Right lung (tissue), 5 donors: Measurements from ENCODE around the gene PPP1R9A. TPM values are rescaled to one million over a fixed set of nuclear protein-coding genes. Genes with fewer than 3 reads are reported as not detected.
"Not testable (repeated sequence)": the region's sequence is repeated elsewhere in the genome, so short reads cannot be mapped to it uniquely, and the experiment has no call there.

Source experiments
- DNase-seq, 2 donors: peaks; one replicate each; pipeline ENCODE4 v3.0.0-alpha.2; 2013
- polyA plus RNA-seq, 5 donors: library from polyadenylated mRNA; unstranded; fragments of 120-200 nt; gene quantifications; one replicate each; pipeline versions ENCODE4 v1.2.1 to v1.2.3, GENCODE V29; 2013; ENCODE audit warnings: inconsistent platforms in 1 of 5, low replicate concordance in 1 of 5; ENCODE audit not compliant: insufficient read length in 5 of 5, insufficient read depth in 1 of 5

Gene PPP1R9A
- polyA plus RNA-seq, 5 donors = 12.9 to 24.7 (median 21.9) TPM

- DNase-seq = no peak
These were observed 66.5 kb downstream of the PPP1R9A start for GRCh38 chr7:94973844-94974243.

DNA sequence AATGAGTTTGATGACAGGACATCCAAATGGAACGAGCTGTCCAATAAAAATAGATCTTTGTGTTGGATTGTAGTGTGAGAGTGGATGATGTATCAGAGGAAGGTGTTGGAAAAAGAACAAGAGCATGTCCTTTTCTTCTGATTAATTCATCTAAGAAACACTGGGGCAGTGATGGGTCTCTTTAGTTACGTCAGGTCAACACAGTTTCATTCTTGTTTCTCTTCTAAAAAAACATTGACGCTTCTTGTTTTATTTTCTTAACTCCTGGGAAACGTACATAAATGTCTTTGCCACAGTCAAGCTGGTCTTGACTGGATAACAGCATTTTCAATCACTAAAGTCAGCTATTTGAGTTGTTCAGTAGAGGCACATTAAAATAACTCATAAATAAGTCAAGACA lies 67.0 kb downstream of the PPP1R9A start:
- DNase-seq = no peak

- peak; percentile 29 to 32 for DNase-seq
These were observed 67.9 kb downstream of the PPP1R9A start for GRCh38 chr7:94975336-94975735.

DNA sequence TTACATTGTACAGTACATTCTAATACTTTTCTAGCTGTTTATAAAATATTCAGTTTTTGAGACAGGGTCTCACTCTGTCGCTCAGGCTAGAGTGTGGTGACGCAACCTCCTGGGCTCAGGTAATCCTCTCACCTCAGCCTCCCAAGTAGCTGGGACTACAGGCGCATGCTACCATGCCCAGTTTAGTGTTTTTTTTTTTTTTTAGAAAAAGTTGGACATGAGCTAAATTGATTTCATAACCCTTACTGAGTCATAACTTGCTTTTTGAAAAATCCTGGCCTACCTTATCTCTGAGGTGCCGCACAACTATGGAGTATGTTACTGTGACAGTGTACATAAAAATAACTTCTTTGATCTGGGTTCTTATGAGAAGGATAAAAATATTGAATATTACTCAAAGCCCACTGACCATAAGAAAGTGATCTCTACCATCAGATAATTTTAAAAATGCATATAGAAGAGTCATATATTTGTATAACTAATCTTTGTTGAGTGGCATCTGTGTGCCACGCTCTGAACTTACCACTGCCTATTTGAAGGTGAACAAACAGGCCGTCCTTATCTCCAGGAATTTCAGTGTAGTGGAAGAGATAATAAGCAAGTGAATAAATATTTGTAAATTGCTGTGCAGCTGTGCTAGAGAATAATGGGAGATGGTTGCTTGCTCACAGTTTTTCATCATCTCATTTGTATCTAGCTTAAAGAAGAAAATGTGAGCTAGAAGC lies 73.2 kb downstream of the PPP1R9A start:
- DNase-seq = no peak

GRCh38 chr7:94995921-94996320 lies 88.5 kb downstream of the PPP1R9A start:
- no peak for DNase-seq

GRCh38 chr7:94996369-94996768 lies 89.0 kb downstream of the PPP1R9A start:
- no peak for DNase-seq

DNA sequence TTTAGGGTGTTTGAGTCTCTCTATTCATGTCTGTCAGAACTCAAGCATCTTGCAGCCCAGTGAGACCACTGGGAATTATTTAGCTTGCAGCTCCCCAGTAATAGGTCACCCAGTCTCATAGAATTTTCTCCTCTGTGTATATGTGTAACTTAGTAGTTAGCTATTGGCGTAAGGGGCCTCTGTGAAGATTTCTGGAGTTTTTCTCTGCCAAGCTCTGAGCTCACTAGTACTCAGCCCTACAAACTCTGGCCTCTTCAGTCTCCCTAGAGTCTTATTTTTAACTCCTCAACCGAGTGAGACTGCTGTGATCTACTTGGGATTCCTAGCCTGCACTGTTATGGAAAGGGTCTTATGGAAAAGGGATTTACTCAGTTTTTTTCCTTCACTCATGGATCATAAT lies 90.2 kb downstream of the PPP1R9A start:
- DNase-seq = no peak

DNA sequence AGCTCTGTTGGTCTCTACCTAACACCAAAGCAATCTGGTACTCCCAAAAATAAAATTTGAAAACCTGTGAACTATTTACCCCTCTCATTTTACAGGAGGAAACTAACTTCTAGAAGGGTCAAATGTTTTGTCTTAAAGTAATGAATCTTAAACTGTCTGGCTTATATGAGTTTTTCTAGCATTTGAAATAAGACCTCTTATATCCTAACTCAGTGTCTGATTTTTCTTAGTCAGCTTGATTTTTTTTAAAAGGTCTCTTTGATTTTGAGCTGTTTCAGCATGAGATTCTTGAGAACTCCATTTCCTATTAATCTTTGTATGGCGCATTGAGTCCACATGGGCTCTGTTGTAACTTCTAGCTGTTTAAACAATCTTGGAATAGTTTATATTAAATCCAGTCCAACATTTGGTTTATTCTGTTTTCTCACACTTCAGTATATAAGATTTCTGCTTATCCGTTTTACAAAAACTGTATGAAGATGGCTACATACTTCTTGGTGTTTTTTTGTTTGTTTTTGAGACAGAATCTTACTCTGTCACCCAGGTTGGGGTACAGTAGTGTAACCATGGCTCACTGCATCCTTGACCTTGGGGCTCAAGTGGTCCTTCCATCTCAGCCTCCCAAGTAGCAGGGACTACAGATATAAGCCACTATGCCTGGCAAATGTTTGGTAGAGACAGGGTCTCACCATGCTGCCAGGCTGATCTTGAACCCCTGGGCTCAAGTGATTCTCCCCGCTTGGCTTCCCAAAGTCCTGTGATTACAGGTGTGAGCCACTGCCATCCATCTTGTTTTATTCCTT lies 91.1 kb downstream of the PPP1R9A start:
- DNase-seq = peak in 1 of 2 donors; percentile 21

- DNase-seq = no peak
These were observed 91.6 kb downstream of the PPP1R9A start for GRCh38 chr7:94999069-94999351.

GRCh38 chr7:94999601-95000000 lies 92.2 kb downstream of the PPP1R9A start:
- not testable (repeated sequence) for DNase-seq

GRCh38 chr7:95001258-95001657 lies 93.9 kb downstream of the PPP1R9A start:
- no peak for DNase-seq

DNA sequence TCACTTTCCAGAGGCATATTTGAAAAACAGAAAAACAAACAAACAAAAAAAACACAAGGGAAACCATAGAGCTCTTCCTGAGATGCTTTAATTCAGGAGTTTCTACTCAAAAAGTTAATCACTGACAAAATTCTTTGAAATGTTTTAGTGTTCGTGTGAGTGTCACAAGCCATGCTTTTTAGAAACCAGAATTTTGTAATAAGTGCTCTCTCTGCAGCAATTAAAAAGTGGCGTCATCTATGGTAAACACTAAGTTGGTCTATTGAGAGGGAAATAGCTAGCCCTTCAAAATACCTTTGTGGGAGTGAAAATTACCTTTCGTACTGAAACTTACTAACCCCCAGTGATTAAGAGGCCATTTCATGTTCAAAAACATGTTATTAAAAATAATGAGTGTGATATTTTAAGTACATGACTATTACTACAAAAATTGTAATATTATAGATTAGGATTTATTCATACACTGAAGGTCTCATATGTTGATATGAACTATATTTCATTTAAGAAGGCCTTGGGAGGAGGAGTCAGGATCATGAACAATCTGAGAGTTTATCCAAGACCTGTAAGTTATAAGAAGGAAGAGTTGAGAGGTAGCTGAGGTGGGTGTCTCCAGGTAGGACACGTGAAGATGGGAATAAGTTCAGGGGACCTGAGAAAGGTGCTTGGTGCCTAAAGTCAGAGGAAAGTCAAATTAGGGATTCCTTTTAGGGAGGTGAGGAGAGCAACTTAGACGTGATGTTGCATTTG lies 94.6 kb downstream of the PPP1R9A start:
- peak in 1 of 2 donors; percentile 19 for DNase-seq

DNA sequence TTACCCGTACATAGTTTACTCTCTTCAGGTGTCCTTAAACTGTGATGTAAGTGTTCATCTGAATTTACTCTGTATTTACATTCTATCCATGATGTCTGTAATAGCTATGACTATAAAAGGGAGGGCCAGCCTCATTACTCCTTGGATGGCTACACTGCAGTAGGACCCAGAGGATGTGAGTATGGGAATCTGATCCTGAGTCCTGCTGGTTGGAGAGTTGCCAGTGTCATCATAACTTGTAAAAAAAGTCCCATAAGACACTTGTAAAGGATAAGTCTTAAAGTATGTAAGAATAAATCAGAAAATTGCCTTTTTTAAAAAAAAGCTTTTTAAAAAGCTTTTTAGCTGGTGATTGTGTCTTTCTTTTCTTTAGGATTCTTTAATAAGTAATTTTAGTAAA lies 95.4 kb downstream of the PPP1R9A start:
- no peak for DNase-seq

DNA sequence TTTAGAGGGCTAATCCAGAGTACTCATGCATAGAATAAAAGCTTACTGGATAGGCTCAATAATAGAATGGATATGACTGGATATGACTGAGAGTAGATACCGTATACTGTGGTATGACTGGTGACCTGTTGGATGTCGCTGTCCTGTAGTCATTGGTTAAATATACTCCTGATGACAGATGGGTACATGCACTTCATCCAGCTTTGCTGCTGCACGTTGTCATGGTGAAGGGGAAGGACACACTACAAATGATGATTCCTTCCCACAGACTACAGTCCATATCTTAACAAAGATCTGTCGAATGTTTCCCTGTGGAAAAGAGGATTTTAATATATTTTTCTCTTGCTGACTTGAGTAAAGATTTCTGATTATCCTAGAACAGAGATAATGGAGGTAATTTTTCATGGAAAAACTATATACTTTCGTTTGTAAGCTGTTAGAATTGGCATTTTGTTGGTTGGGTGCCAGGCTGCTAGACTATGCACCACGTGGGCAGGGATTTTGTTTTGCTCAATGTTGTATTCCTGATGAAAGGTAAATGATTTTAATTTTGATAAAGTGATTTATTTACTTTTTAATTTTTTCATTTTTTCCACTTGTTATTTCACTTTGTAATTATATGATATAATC lies 97.3 kb downstream of the PPP1R9A start:
- DNase-seq = no peak

DNA sequence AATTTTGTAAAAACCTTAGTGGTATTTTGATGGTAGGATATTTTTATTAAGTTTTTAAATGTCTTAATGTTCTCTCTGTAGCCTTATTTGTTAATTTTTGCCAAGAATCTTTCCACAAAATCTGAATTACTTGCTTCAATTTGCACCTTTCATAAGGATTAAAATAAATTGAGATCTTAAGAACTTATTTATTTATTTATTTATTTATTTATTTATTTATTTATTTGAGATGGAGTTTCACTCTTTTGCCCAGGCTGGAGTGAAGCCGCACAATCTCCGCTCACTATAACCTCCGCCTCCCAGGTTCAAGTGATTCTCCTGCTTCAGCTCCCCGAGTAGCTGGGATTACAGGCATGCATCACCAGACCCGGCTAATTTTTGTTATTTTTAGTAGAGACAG lies 98.6 kb downstream of the PPP1R9A start:
- DNase-seq = no peak

GRCh38 chr7:95008773-95009172 lies 101.4 kb downstream of the PPP1R9A start:
- DNase-seq = not testable (repeated sequence)

DNA sequence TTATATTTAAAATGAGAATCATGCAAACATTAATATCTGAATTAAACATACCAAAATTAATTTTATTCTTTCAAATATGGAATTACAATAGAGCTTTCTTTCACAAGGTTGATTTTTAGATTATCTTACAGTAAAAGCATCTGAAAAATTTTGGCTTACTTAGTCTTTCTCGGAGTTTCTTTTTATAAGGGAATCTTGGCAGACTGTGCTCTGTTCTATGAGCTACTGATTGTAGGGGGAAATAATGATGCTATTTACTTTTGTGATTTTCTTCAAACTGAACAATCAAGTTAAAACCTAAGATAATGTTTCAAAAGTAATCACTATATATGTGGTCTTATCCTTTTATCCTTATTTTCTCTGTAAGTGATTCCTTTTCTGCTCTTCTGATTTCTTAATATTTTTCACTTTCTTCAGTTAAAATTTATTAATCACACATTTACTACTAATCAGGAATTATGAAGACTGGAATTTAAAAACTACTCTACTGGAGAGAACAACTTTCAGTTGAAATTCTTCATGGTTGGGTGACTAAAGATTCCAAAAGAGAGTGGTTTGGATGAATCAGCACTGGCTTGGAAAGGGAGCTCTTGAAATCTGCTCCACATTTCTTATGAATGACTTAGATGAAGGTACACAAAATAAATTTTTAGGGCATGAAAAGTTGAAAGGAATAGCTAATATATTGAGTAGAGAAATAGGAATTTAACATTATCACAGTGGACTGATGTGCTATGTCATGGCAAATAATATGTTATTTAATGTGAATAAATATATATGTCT lies 103.9 kb downstream of the PPP1R9A start:
- DNase-seq = no peak

- no peak for DNase-seq
These were observed 104.6 kb downstream of the PPP1R9A start for GRCh38 chr7:95011995-95012394.

- DNase-seq = no peak
These were observed 110.6 kb downstream of the PPP1R9A start for GRCh38 chr7:95018021-95018420.

DNA sequence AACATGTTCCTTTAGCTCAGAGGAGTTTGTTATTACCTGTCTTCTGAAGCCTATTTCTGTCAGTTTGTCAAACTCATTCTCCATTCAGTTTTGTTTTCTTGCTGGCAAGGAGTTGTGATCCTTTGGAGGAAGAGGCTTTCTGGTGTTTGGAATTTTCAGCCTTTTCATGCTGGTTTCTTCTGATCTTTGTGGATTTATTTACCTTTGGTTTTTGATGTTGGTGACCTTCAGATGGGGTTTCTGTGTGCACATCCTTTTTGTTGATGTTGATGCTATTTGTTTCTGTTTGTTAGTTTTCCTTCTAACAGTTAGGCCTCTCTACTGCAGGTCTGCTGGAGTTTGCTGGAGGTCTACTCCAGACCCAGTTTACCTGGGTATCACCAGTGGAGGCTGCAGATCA lies 118.6 kb downstream of the PPP1R9A start:
- DNase-seq = no peak

GRCh38 chr7:95026421-95027072 lies 119.2 kb downstream of the PPP1R9A start:
- DNase-seq = no peak
